Effector CD8-positive, alpha-beta T cell (primary cell): ENCODE data around the gene TMCC1.
A peak's percentile ranks its signal among the peaks of the same experiment; 100 is the strongest.
"Not testable (repeated sequence)": the region's sequence is repeated elsewhere in the genome, so short reads cannot be mapped to it uniquely, and the experiment has no call there.

ENCODE experiments used
- DNase-seq: peaks from one replicate; lab custom pipeline; 2025; lab: John Stamatoyannopoulos, UW

TMCC1 gene

GRCh38 chr3:129650256-129650872 lies 243.1 kb downstream of the TMCC1 start:
- peak; percentile 30 for DNase-seq

- DNase-seq: no peak
Observed at GRCh38 chr3:129648391-129648790, 245.1 kb downstream of the TMCC1 start.

GRCh38 chr3:129645286-129645685 lies 248.2 kb downstream of the TMCC1 start:
- no peak for DNase-seq

GRCh38 chr3:129644836-129645235 lies 248.7 kb downstream of the TMCC1 start:
- no peak for DNase-seq

GRCh38 chr3:129641567-129642260 lies 251.8 kb downstream of the TMCC1 start:
- not testable (repeated sequence) for DNase-seq

- not testable (repeated sequence) for DNase-seq
Observed at GRCh38 chr3:129640985-129641384, 252.5 kb downstream of the TMCC1 start.

- DNase-seq: no peak
Observed at GRCh38 chr3:129638481-129638880, 255.0 kb downstream of the TMCC1 start.

GRCh38 chr3:129636082-129636481 lies 257.4 kb downstream of the TMCC1 start:
- no peak for DNase-seq

- DNase-seq: no peak
Observed at GRCh38 chr3:129635656-129636055, 257.9 kb downstream of the TMCC1 start.

- no peak for DNase-seq
Observed at GRCh38 chr3:129633751-129634481, 259.6 kb downstream of the TMCC1 start.

GRCh38 chr3:129632977-129633376 lies 260.5 kb downstream of the TMCC1 start:
- no peak for DNase-seq

GRCh38 chr3:129632556-129632955 lies 261.0 kb downstream of the TMCC1 start:
- no peak for DNase-seq

- no peak for DNase-seq
Observed at GRCh38 chr3:129632056-129632455, 261.5 kb downstream of the TMCC1 start.

GRCh38 chr3:129629011-129629410 lies 264.5 kb downstream of the TMCC1 start:
- no peak for DNase-seq

- no peak for DNase-seq
Observed at GRCh38 chr3:129628169-129628522, 265.4 kb downstream of the TMCC1 start.

GRCh38 chr3:129627350-129628168 lies 266.0 kb downstream of the TMCC1 start:
- DNase-seq: peak; percentile 49

- peak; percentile 38 for DNase-seq
Observed at GRCh38 chr3:129626744-129627349, 266.7 kb downstream of the TMCC1 start.

GRCh38 chr3:129625072-129625874 lies 268.2 kb downstream of the TMCC1 start:
- DNase-seq: no peak

- DNase-seq: no peak
Observed at GRCh38 chr3:129624347-129625071, 269.0 kb downstream of the TMCC1 start.

GRCh38 chr3:129623447-129624118 lies 269.9 kb downstream of the TMCC1 start:
- DNase-seq: no peak
